NCI-H2107 treated with DMSO at 0.1 percent for 48 hours (cell line): ENCODE data around the gene PPP3R1.
"Not testable (repeated sequence)": the region's sequence is repeated elsewhere in the genome, so short reads cannot be mapped to it uniquely, and the experiment has no call there.

Experiments
- DNase-seq: peaks from one replicate; lab custom pipeline; 2025; ENCODE audit not compliant: unreplicated experiment; lab: John Stamatoyannopoulos, UW

PPP3R1 gene

DNA sequence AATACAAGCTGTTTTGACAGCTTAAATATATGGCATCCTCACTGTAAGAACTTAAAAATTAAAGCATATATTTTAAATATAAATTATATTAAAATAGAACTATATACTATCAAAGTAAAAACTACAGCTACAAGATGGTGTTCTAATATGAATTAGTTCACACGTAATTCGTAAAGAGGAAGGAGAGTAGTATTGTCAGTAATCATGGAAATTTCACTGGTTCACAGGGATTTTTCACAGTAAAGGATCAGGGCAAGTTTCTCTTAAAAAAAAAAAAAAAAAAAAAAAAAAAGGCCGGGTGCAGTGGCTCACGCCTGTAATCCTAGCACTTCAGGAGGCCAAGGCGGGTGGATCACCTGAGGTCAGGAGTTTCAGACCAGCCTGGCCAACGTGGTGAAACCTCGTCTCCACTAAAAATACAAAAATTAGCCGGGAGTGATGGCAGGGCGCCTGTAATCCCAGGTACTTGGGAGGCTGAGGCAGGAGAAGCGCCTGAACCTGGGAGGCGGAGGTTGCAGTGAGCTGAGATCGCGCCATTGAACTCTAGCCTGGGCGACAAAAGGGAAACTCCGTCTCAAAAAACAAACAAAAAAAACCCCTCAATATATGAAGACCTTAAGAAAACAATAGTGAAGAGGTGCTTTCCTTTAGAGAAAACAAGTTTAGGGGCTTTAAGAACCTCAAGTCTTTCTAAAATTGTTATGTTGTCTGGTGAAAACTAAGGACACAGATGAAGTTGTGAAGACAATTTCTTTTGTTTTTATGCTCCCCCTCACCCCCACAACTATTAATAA, 62.1 kb downstream of the PPP3R1 start:
- DNase-seq, result no peak

DNA sequence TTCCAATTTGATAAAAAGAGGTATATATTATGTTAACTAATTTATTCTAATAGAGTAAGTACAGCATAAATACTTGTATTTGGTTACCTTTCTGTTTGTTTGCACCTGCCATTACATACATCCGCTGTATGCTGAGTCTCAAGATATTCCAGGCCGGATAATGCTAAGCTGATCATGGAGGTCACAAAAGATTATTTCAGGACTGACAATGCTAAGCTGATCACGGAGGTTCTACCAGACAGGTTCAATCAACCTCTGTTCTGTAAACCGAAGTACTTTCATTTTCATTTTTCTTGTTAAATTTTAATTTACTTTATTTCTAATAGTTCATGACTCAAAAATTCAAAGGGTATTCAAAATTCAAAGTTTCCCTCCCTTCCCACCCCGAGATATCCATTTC, 63.5 kb downstream of the PPP3R1 start:
- DNase-seq, result no peak

DNA sequence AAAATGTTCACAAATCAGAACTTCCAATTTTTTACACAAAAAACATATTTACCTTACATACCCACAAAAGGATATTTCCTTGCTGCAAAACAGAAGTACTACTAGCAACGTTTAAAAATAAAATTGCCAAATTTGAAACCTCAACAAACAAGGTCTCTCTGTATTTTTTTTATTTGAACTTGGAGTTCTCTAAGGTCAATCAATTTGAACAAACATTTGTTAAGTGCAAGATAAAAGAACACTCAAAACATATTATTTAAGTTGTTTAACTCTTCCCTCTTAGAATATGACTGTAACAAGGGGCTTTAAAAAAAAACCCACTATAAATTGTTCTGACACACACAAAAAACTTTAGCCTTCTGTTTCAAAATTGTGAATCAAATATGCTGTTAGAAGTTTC, 65.0 kb downstream of the PPP3R1 start:
- no peak for DNase-seq

DNA sequence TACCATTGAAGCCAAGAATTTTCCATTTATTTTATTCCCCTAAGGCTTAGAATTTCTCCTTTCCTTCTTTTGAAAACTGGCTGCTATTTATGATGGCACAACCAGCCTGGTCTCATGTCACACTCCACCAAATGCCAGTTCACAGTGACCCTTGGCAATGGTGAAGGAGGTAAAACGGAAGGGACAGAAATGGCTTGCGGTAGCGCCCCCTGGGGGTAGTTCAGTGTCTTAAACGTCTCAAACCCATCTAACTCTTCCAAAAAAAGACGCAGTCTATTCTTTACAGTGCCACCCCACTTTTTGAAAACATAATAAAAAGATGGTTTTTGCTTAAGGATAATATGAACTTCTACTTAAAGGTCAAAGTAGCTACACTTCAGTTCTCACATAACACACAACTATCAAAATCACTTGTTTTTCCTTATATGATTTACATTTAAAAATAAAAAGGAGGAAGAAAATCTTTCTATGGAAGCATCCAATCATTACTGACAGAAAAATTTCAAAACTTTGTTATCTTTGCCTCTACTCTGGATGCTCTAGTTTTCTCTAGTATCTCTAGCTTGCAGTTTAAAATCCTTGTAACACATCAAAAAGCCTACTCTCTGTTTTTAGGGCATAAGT, 66.7 kb downstream of the PPP3R1 start:
- DNase-seq, result no peak

DNA sequence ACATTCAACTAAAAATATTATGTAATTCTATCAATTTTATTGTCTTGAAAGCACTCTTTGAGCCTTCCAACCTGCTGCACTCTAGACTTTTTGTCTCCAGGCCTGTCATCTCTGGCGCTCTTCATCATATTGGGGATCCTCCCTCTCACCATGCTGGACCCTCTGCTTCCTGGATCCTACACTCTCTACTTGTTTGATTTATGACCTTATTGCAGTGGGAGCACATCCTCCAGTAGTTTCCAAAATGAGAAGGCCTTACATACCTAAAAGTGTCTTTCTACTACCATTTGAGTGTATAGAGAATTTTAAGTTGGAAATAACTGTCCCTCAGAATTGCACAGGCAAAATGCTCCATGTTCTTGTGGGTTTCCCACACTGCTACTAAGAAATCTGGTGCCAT, 69.4 kb downstream of the PPP3R1 start:
- no peak for DNase-seq

DNA sequence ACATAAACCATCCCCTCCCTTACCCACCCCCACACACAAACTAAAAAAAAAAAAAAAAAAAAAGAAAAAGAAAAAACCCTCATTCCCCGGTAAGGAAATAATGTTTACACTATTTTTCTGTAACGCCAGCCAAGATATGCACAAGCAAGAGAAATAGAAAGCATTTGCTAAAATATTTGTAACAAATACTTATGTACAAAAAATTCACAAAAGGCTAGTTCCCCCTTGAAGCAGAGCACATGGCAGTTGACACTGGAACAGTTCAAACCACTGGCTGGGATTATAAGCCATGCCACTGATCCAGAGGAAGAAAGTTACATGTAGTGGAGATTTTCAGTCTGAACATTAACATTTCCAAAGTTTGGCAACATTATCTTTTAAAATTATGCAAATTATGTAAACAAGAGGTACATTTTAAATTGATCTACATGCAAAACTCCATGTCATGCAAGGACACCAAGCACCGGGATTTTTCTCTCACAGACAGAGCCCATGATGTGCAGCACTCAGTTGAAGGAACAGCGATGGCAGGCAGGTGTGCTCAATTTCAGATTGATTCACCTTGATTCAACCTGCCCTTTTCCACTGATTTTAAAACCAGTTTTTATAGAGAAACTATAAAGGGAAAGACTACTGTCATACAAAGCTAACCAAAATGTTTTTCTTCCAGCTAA, 73.2 kb downstream of the PPP3R1 start:
- no peak for DNase-seq

DNA sequence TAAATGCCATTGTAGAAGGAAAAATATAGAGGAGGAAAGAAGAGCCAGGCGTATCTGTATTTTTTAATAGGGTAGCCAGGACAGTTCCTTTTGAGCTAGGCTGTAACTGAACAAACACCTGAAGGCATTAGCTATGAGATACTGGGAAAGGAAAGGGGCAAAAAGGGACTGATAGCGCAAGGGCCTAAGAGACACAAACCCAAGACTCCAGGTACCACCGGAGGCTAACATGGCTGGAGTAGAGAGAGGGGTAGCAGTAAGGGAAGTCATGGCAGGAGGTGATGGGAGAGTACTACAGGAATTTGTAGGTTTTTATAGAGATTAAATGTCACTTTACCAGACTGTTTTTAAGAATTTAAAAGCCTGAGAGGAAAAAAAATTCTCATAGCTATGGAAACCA, 73.9 kb downstream of the PPP3R1 start:
- no peak for DNase-seq

DNA sequence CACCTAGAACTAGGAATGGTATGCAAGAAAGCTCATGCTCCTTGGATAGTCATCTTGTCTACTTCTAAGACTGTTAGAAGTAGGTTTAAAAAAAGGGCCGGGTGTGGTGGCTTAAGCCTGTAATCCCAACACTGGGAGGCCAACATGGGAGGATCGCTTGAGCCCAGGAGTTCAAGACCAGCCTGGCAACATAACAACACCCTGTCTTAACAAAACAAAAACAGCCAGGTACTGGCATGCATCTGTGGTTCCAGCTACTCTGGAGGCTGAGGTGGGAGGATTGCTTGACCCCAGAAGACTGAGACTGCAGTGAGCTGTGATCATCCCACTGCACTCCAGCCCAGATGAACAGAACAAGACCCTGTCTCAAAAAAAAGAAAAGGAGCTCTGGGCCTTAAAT, 74.8 kb downstream of the PPP3R1 start:
- no peak for DNase-seq

DNA sequence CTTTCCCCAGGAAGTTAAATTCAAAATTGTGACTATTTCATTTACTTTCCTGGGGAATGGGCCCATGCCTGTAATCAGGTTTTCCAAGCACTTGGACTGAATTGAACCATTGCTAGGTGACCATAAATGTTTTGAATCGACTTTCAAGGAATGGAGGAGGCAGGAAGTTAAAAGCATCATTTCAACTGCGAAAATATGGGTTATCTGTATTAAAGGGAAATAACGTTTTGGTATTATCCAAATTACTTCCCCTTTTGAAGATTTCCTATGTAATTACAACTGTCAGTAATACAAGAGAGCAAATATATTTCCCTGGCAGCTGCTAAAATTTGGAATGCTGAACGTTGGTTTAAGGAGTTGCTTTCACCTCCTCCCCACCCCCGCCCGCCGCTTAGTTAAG, 75.7 kb downstream of the PPP3R1 start:
- no peak for DNase-seq

DNA sequence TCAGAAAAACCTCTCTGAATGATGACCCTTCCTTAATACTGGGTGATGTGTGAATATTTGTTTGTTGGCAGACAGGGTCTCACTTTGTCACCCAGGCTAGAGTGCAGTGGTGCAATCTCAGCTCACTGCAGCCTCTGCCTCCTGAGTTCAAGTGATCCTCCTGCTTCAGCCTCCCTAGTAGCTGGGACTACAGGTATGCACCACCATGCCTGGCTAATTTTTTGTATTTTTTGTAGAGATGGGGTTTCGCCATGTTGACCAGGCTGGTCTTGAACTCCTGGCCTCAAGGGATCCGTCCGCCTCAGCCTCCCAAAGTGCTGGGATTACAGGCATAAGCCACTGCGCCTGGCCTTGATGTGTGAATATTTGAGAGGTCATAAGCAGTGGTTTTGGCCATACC, 77.1 kb downstream of the PPP3R1 start:
- DNase-seq, result not testable (repeated sequence)

DNA sequence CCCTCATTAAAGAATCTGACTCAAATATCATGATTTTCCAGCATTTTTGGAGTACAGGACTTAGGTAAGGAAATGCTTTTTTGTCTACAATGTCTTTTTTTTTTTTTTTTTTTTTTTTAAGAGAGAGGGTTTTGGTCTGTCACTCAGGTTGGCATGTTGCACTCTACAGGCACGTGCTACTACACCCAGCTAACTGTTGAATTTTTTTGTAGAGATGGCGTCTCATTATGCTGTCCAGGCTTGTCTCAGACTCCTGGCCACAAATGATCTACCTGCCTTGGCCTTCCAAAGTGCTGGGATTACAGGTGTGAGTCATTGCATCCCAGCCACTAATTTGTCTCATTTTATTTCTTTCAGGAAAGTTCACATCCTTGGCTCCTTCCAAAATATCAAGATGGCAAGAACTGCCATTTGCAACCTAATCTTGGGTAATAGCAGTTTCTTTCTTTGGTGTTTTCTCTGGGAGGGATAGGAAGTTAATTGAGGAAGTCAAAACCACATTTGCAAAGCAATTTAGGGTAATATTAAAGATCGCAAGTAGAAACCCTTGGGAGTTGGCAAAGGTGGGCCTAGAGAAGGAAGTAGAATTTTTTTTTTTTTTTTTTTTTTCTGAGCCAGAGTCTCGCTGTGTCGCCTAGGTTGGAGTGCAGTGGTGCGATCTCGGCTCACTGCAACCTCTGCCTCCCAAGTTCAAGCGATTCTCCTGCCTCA, 79.2 kb downstream of the PPP3R1 start:
- DNase-seq, result no peak

DNA sequence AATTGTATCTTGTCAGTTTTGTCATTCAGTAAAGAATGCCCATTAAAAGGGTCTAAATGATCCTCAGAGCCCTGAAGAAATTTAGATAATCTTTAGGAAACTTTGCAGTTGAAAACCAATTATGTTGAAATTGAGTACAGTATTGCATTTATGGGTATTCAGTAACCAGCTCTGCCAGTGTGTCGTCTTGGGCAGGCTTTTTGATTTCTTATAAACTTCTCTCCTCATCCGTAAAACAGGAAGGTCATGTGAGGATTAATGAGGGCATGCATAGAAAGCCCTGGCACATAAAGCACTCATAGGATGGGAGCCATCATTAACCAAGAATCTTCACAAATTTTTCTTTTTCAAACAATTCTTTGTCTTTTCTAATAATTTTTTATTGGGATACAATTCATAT, 79.8 kb downstream of the PPP3R1 start:
- DNase-seq, result no peak

DNA sequence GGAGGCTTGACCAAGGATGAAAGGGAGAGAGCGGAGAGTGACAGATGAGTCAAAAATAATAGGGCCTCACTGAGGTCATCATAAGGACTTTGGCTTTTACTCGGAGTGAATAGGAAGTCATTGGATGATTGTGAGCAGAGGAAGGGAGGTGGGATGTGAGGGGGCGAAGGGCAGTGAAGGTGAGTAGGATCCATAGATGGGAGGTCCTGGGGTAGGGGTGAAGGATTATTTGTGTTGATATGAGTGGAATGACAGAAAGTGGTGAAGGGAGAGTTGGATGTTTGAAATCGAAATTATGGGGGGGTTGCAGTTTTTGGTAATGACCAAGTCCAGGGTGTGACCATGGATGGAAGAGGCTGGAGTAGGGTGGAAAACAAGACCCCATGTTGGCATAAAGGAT, 80.6 kb downstream of the PPP3R1 start:
- DNase-seq, result no peak

DNA sequence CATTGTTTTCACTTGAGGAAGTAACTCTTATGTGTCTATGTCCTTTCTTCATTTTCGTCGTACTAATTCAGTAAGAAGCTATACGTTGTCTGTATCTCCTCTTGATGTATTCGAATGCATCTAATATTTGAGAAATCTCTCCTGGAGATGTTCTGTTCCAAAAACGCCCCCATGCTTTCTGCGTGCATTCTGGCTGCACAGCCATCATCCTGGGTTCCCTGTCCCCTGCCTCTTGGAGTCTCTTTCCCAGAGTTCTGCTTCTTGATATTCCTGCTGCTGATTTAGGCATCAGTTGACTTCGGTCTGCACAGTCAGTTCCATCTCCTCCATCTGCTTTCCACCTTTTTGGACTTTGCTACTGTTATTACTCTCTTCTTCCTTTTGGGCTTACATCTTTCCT, 81.2 kb downstream of the PPP3R1 start:
- DNase-seq, result no peak

DNA sequence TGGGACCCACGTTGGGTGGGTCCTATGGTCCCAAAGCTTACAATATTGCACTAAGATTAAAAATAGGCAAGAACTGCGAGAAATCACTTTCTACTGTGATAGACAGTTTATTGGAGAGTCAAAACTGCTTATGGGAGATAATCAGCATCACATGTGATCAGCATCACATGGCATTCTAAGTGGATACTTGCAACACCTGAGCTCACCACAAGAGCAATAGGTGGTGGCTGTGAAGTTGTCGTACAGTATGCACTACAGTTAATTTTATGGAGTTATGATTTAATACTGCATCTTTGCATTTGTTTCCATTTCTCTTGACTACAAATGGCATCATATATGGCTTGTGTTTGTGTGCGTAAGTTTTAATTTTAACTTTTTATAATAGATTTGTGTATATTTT, 83.0 kb downstream of the PPP3R1 start:
- no peak for DNase-seq

DNA sequence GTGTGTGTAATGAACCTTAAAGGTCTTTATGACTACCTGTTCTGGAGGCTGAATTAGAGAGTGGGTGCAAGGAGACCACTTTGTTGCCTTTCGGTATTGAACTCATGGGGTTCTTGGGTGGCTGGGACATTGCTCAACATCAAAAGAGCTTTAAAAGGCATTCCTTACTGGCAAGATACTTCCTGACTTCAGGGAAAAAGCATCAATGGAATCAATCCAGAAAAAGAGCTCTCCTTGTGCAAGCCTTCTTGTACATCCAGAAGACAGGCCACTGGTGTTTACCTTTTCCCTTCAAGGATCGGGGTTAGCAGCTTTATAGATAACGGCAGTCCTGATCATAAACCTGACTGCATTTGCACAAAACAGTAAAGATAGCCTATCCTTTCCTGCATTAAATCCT, 85.1 kb downstream of the PPP3R1 start:
- DNase-seq, result no peak

DNA sequence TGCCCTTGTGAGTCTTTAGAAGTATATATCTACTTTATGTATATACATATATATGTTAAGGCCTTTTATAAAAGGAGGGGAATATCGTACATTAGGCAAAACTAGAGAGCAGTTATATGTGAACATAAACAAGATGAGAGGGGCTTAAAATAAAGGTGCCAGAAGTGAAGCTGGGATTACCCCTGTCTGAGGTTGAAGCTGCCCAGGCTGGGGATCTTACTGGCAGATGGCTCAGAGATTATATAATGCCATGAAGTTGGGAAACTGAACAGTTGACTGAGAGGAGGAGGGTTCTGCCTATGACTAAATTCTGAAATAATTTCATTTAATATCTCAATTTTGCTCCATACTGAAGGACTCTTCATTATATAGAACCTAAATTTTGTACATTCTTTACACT, 88.7 kb downstream of the PPP3R1 start:
- DNase-seq, result no peak

DNA sequence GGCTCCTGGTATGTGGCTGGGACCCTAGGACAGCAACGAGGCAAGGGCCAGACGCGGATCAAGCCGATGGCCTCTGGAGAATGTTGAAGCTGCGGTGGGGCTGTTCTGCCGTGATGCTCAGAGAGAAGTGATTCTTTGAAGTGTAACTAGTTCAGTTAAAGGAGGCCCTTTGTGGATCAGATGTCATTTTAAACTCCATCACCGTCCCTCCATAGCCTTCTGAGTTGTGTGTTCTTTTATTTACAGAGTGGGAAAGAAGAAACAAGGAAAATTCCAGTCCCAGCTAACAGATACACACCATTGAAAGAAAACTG, 94.2 kb downstream of the PPP3R1 start:
- no peak for DNase-seq

DNA sequence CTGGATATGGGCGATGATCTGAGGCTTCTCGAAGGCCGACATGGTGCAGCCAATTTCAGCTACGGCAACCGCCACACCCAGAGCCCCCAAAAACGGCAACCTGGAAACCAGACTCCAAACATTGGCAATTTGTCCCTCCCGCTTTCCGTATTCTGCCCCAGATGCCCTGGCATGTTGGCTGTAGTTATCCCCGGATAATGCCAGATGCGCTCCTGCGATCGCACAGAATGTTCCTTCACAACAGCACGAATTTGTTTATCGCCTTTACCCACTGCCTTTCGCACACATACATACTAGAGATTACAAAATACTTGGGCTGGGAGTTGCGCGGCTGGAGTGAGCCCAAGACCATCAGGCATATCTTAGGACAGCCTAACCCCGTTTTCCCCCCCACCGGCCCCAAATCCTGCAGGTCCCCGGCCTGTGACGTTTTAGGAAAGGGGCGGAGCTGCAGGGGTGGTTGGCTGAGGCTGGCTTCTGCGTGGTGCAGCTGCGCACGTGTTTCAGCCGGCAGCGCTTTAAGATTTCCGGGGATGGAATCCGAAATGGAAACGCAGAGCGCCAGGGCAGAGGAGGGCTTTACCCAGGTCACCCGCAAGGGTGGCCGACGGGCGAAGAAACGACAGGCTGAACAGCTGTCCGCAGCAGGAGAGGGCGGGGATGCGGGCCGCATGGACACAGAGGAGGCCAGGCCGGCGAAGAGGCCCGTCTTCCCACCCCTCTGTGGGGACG, 94.8 kb downstream of the PPP3R1 start, which contains the start of gene PNO1:
Gene PNO1, plus strand, starts transcription at position 487 of the 732 bp plus-strand sequence. Its CDS starts 47 bp downstream, at position 534.
- DNase-seq, result peak; percentile 92

DNA sequence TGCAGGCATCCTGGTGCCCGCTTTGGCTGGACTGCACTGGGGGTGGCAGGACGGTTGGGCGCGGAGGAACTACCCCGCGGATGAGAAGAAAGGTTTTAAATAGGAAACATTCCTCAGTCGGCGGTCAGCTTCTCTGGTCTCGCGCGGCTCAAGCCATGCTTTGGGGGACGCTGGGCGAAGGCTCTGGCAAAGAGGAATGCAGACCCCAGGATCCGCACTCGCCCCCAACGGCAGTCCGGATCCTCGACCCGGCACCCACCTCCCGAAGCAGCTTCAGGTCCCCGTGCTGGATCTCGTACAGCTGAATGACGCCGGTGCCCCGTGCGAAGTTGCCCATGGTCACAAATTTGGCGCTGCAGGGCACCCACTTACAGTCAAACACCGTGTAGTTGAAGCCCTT, 95.3 kb downstream of the PPP3R1 start:
- no peak for DNase-seq

DNA sequence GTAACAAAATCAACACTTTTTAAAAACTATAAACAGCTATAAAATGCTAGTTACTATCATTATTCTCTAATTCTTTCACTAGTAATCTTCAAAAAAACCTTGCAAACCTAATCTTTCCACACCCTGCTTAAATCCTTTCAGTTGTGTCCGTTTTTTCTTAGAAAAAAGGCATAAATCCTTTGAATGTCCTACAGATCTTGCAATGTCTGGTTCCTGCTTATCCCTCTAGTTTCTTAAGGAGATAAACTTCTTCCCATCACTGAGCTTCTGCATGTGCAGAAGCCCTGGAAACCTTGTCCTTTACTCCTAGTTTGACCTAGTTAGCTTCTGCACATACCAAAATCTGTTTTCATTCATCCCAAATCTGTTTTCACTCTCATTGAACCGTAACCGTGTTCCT, 95.9 kb downstream of the PPP3R1 start:
- no peak for DNase-seq
